NCI-H510A treated with DMSO at 0.1 percent for 48 hours (cell line): ENCODE measurements around the gene CHP1.
"Not testable (repeated sequence)": the region's sequence is repeated elsewhere in the genome, so short reads cannot be mapped to it uniquely, and the experiment has no call there.

Experiments
- DNase-seq: peaks from one replicate; lab custom pipeline; 2025; lab: John Stamatoyannopoulos, UW

The CHP1 gene

DNA sequence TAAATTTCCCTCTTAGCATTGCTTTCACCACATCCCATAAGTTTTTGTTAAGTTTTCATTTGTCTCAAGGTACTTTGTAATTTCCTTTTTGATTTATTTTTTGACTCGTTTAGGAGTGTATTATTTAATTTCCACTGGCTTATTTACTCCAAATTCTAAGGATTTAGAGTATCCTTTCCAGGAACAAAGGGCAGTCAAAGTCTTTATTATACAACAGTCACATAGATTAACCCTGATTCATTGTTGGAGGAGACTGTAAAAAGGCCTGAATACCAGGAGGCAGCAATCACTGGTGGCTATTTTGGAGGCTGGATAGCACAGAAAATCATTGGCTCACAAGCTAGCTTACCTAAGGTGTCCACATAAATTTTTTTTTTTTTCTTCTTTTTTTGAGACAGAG lies 61.5 kb downstream of the CHP1 start:
- no peak for DNase-seq

DNA sequence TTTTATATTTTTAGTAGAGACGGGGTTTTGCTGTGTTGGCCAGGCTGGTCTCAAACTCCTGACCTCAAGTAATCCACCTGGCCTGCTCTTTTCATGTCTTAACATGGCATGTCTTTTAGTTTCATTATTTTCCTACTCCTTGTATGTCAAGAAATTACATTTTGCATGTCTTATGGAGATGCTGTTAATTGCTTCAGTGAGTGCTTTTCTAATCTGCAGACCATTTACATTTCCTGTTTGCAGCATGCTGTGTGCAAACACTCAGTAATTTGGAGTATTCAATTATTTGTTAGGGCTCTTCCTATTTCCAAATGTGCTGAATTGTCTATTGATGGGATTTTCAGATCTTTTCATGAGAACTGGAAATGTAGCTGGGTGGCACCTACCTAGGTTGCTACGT lies 70.1 kb downstream of the CHP1 start:
- DNase-seq = not testable (repeated sequence)

DNA sequence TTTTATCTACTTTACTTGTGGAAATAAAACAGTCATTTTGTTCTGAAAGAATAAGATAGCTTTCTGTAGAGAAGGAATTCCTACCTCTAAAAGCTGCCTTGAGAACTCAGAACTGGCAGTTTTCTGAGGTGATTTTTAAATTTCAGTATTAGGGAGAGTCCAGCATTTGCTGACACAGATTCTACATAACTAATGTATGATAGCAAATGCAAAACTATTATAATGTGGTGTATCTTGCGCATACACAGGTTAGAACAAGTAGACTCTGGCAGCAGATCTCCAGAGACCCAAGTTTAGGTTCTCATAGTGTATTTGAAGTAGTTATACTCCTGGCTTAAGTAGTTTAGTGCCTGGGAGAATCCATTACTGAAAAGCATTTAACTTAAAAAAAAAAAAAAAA lies 70.5 kb downstream of the CHP1 start:
- DNase-seq = no peak

DNA sequence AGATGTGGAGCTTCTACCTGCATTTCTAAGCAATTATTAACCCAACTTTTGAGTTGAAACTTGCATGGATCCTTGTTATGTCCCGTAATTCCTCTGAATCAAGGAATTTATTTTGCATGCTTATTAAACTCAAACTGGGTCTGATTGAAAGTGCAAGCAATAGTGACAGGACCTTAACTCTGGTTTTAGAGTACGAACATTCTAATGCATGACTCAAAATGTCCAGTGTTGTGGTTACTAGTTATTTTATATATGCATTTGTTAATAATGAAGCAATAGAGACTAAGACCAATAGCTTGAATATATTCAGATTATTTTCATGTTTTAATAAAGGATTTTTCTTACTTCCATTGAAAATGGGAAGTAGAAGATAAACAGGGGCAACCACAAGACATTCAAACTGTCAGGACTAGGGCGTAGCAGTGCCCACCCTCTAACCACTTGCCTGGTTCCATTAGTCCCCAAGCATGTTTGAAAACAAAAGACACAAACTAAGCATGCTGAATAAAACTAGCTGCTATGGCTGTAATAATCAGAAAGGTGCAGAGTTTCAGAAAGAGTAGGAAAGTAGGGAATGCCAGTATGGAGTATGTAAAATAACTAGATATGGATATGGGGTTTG lies 73.2 kb downstream of the CHP1 start:
- DNase-seq = no peak

DNA sequence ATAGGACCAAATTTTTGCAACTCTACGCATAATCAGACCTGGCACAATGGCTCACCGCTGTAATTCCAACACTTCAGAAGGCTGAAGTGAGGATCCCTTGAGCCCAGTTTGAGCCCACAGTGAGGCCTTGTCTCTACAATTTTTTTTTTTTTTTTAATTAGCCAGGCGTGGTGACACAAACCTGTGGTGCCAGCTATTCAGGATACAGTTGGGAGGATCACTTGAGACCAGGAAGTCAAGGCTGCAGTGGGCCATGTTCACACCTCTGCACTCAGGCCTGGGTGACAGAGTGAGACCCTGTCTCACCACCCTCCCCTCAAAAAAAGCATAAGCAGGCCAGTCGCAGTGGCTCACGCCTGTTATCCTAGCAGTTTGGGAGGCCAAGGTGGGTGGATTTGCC lies 76.6 kb downstream of the CHP1 start:
- no peak for DNase-seq

DNA sequence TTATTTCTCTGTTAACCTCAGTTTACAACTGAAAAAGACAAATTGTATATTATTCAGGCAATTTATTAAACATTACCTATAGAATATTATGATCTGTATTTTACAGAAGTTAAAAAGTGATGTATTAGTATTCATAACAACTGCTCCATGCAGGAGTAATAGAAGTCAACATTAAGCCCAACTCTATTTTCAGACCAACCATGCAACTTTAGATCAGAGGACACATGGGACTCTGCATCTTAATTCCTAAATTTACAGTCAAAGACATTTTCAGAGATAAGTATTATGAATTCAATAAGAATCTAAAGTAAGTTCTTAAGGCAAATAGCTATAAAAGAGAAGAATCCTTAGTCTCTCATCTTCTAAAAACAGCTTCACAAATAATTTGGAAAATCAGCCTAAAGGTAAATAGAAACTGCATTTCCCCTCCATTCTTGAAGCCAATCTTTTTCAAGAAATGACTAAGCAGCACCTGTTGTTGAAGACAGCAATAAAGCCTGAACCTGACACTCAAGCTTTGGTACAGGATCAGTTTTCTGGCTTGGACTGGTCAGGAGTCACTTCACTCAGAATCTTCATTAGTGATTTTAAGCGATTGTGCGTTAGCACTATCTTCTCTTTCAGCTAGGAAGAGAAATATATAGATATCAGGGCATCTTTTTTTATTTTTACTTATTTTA lies 78.3 kb downstream of the CHP1 start:
- DNase-seq = no peak

DNA sequence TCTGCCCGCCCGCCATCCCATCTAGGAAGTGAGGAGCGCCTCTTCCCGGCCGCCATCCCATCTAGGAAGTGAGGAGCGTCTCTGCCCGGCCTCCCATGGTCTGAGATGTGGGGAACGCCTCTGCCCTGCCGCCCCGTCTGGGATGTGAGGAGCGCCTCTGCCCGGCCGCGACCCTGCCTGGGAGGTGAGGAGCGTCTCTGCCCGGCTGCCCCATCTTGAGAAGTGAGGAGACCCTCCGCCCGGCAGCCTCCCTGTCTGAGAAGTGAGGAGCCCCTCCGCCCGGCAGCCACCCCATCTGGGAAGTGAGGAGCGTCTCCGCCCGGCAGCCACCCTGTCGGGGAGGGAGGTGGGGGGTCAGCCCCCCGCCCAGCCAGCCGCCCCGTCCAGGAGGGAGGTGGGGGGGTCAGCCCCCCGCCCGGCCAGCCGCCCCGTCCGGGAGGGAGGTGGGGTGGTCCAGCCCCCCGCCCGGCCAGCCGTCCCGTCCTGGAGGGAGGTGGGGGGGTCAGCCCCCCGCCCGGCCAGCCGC lies 89.8 kb downstream of the CHP1 start:
- DNase-seq = not testable (repeated sequence)

DNA sequence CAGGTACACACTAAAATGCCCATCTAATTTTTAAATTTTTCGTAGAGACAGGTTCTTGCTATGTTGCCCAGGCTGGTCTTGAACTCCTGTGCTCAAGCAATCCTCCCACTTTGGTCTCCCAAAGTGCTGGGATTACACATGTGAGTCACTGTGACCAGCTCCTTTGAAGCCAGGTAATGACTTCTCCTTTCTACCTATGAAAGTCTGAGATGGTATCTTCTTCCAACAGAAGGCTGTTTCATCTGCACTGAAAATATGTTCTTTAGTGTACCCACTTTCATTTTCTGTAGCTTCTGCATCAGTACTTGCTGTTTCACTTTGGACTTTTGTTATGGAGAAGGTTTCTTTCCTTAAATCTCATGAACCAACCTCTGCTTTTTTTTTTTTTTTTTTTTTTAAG lies 92.5 kb downstream of the CHP1 start:
- no peak for DNase-seq

DNA sequence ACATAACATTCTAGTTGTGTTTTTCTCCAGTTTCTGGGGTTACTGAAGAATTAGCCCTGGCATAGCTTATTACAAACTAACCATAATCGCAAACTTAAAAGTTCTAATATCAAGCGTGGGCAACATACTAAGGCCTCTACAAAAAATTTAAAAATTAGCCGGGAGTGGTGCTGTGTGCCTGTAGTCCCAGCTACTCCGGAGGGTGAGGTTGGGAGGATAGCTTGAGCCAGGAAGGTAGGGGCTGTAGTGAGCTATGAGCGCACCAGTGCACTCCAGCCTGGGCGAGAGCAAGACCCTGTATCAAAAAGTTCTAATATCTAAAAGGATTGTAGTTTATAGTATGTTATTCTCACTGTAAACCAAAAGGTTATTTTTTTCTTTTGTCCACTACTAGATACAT lies 100.2 kb downstream of the CHP1 start:
- no peak for DNase-seq
